HL-60 (cell line): ENCODE measurements around the gene GABARAPL2.

Experiments used
- DNase-seq, 2 experiments: peaks; one replicate each; pipeline ENCODE4 v3.0.0-alpha.2; 2010 to 2020; ENCODE audit warnings: low read depth in 1 of 2, low spot score in 1 of 2
- H3K27ac ChIP-seq: fragments of 250-450 bp; sonication (Bioruptor Pico); replicated peaks from 2 replicates; pipeline ENCODE4 v1.5.1; 2020; ENCODE audit warnings: mild to moderate bottlenecking, moderate library complexity
- H3K27me3 ChIP-seq: fragments of 250-450 bp; sonication (Bioruptor Pico); 2 replicates; pipeline ENCODE4 v1.5.1; 2021; ENCODE audit warnings: mild to moderate bottlenecking, moderate library complexity; ENCODE audit not compliant: insufficient read depth, poor library complexity, severe bottlenecking
- H3K4me3 ChIP-seq: replicated peaks from 2 replicates; pipeline ENCODE4 v1.5.1; 2011; ENCODE audit warnings: mild to moderate bottlenecking, control low read depth, low read length; ENCODE audit not compliant: insufficient read depth
- GABPA ChIP-seq: IDR thresholded peaks from 2 replicates; pipeline ENCODE4 v1.6.1; 2012; ENCODE audit warnings: low read depth
- POLR2AphosphoS5 ChIP-seq: IDR thresholded peaks from 2 replicates; pipeline ENCODE4 v1.6.1; 2012; ENCODE audit warnings: low read depth
- SPI1 ChIP-seq: IDR thresholded peaks from 2 replicates; pipeline ENCODE4 v1.6.1; 2012; ENCODE audit warnings: low read depth, mild to moderate bottlenecking, borderline replicate concordance
- TF ChIP-seq, protein P1 (sequence below): IDR thresholded peaks from 2 replicates; pipeline ENCODE4 v1.6.1; 2012; ENCODE audit warnings: low read depth; ENCODE audit not compliant: insufficient replicate concordance
- TF ChIP-seq, protein P2 (sequence below): IDR thresholded peaks from one replicate; pipeline ENCODE4 v1.5.1; 2011; ENCODE audit warnings: low read length, control low read depth, inconsistent platforms; ENCODE audit not compliant: insufficient read depth

Gene GABARAPL2

DNA sequence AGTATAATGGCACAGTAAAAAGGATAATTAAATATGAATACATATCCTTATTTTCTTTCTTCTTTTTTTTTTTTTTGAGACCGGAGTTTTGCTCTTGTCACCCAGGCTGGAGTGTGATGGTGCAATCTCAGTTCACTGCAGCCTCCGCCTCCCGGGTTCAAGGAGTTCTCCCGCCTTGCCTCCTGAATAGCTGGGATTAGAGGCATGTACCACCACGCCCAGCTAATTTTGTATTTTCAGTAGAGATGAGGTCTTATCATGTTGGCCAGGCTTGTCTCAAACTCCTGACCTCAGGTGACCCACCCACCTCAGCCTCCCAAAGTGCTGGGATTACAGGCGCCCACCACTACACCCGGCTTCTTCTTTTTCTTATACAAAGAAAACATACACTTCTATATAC, 12.0 kb downstream of the GABARAPL2 start:
- no peak overlapping the region for H3K27ac ChIP-seq
- no peak overlapping the region for H3K4me3 ChIP-seq
- TF ChIP-seq POLR2AphosphoS5 (no peak), GABPA (no peak), SPI1 (no peak)
- TF ChIP-seq, protein P1, sequence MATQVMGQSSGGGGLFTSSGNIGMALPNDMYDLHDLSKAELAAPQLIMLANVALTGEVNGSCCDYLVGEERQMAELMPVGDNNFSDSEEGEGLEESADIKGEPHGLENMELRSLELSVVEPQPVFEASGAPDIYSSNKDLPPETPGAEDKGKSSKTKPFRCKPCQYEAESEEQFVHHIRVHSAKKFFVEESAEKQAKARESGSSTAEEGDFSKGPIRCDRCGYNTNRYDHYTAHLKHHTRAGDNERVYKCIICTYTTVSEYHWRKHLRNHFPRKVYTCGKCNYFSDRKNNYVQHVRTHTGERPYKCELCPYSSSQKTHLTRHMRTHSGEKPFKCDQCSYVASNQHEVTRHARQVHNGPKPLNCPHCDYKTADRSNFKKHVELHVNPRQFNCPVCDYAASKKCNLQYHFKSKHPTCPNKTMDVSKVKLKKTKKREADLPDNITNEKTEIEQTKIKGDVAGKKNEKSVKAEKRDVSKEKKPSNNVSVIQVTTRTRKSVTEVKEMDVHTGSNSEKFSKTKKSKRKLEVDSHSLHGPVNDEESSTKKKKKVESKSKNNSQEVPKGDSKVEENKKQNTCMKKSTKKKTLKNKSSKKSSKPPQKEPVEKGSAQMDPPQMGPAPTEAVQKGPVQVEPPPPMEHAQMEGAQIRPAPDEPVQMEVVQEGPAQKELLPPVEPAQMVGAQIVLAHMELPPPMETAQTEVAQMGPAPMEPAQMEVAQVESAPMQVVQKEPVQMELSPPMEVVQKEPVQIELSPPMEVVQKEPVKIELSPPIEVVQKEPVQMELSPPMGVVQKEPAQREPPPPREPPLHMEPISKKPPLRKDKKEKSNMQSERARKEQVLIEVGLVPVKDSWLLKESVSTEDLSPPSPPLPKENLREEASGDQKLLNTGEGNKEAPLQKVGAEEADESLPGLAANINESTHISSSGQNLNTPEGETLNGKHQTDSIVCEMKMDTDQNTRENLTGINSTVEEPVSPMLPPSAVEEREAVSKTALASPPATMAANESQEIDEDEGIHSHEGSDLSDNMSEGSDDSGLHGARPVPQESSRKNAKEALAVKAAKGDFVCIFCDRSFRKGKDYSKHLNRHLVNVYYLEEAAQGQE = no peak
- TF ChIP-seq, protein P2, sequence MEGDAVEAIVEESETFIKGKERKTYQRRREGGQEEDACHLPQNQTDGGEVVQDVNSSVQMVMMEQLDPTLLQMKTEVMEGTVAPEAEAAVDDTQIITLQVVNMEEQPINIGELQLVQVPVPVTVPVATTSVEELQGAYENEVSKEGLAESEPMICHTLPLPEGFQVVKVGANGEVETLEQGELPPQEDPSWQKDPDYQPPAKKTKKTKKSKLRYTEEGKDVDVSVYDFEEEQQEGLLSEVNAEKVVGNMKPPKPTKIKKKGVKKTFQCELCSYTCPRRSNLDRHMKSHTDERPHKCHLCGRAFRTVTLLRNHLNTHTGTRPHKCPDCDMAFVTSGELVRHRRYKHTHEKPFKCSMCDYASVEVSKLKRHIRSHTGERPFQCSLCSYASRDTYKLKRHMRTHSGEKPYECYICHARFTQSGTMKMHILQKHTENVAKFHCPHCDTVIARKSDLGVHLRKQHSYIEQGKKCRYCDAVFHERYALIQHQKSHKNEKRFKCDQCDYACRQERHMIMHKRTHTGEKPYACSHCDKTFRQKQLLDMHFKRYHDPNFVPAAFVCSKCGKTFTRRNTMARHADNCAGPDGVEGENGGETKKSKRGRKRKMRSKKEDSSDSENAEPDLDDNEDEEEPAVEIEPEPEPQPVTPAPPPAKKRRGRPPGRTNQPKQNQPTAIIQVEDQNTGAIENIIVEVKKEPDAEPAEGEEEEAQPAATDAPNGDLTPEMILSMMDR = no peak
- no peaks in the 10 kb centered on the region for H3K27me3 ChIP-seq
- no peak for DNase-seq

DNA sequence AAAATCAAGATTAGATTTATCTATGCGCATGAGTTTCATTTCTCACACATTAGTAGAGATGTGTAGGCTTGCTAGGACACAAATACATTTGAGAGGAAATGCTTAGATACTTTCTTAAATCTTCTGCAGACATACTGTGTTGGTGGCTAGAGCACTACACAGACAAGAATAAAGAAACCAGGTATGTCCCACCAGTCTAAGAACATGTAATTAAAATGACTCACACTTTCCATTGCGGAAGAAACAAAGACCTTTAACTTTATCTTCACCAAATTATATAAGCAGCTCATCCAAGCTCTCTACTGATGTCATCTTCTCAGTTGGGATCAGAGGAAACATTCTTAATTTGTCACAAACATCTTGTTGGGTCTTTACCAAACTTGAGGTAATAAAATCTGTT, 12.5 kb downstream of the GABARAPL2 start:
- H3K4me3 ChIP-seq = no peak overlapping the region
- no peak overlapping the region for H3K27ac ChIP-seq
- no peak for DNase-seq
- TF ChIP-seq, protein P1 = no peak
- TF ChIP-seq SPI1 (no peak), POLR2AphosphoS5 (no peak), GABPA (no peak)
- TF ChIP-seq, protein P2 = no peak
- no peaks in the 10 kb centered on the region for H3K27me3 ChIP-seq

DNA sequence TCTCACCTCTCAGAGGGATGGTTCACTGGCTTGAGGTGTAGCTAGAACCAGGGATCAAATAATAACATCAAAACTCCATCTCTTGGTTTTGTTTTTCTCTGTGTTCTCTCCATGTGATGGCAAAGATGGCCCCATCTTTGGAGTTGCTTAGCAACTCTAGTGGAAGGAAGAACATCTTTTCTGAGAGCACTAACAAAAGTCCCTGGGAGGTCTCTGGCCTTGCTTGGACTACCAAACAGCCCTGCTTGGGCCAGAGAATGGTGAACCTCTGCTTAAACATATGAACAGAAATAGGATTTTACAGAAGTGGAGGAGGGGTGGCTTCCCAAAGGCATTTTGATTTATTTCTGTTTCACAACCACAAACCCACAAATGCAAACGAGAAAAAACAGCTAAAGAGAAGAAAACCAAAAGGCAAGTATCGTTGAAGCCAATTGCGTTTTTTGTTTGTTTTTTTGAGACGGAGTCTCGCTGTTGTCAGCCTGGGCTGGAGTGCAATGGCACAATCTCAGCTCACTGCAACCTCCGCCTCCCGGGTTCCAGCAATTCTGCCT, 13.2 kb downstream of the GABARAPL2 start:
- TF ChIP-seq, protein P1 = no peak
- TF ChIP-seq, protein P2 = no peak
- TF ChIP-seq SPI1 = no peak
- TF ChIP-seq POLR2AphosphoS5 = no peak
- no peak for TF ChIP-seq GABPA
- Histone ChIP-seq H3K27ac (no peak overlapping the region), H3K27me3 (no peaks in the 10 kb centered on the region), H3K4me3 (no peak overlapping the region)
- DNase-seq = no peak
